Measurements from ENCODE around the gene POLQ. TPM values are rescaled to one million over a fixed set of nuclear protein-coding genes. Genes with fewer than 3 reads are reported as not detected.
"Not testable (repeated sequence)": the region's sequence is repeated elsewhere in the genome, so short reads cannot be mapped to it uniquely, and the experiment has no call there.

POLQ gene
- 3.9 and 5.6 TPM in 2 replicates for total RNA-seq (2012; rRNA removed)

DNA sequence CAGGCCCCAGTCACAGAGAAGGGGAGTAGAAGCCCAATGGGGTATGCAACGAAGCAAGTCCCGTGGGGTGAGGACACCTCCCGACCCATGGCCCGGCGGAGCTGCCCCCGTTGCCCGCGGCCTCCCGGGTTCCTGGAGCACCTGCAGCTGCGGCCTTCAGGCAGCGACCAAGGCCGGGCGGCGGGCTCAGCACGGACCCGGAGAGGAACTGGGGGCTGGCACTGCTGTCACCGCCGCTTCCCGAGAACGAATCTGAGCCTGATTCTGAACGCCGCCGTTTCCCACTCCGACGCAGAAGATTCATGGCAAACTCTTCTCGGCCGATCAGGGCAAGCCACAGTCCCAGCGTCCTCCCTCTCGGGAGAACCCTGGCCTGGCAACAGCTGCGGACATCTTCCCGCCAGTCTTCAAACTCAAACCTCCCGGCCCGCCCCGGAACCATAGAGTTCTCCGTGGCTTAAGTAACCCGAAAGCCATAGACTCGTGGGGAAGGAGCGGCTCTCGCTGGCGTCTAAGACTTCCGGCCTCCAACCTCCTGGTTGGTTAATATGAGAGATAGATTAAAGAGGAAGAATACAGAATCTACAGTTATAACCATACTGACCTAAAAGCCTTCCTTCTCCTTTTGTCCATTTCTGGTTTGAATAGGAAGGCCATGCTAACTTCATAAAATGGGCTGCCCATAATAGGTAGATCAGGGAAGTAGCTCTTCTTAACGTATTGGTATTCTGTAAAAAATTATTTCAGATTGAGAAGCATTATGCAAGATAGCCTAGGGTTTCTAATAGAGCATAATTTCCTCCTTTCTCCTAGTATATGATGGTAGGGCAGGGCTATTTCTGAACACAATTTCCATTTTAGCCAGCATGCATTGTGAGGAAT is at the start of gene POLQ:
TSS of gene POLQ (minus strand) at position 415 of the 882 bp plus-strand sequence. CDS start at position 304, 111 bp downstream.
- H3K9me3 ChIP-seq (replicated peaks; ENCODE audit: low read length) = no peaks in the 10 kb centered on the region
- no peaks in the 10 kb centered on the region for H3K36me3 ChIP-seq (ENCODE audit: insufficient read depth, low read length)
- H3K4me2 ChIP-seq (ENCODE audit: low read length) = peak within 1 kb of the TSS; percentile 93
- no peaks in the 10 kb centered on the region for H3K27me3 ChIP-seq (ENCODE audit: control insufficient read depth, insufficient read depth, low read length)
- peak within 1 kb of the TSS; percentile 82 for H3K9ac ChIP-seq (ENCODE audit: low read depth, low read length)
- H3K4me1 ChIP-seq (ENCODE audit: control insufficient read depth, insufficient read depth, low read length) = no peaks in the 10 kb centered on the region
- peak within 1 kb of the TSS; percentile 81 for H3K4me3 ChIP-seq (ENCODE audit: low read length)

DNA sequence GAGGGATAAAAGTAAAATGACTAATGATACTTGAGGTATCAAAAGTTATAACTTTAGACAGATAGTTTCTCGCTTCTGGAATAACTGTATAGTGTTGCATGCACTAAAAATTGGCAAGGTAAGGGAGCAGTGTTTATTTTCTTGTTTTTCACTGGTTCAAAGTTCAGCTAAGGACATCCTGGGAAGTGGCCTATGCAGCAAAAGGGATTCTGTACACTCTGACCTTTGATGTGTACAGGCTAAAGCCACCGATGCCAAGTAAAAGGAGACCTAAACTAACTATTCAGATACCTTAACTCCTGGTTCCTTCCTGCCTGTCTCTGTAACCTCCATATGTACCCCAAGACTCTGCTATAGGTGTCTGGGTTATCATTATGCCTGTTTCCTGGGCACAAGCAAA is 49.1 kb upstream of the POLQ start:
- H3K4me2 ChIP-seq (ENCODE audit: low read length) = no peak overlapping the region
- no peak overlapping the region for H3K9ac ChIP-seq (ENCODE audit: low read depth, low read length)
- H3K36me3 ChIP-seq (ENCODE audit: insufficient read depth, low read length) = no peaks in the 10 kb centered on the region
- H3K27me3 ChIP-seq (ENCODE audit: control insufficient read depth, insufficient read depth, low read length) = peaks cover 25% of the 10 kb centered on the region
- H3K4me1 ChIP-seq (ENCODE audit: control insufficient read depth, insufficient read depth, low read length) = no peaks in the 10 kb centered on the region
- H3K4me3 ChIP-seq (ENCODE audit: low read length) = no peak overlapping the region
- no peaks in the 10 kb centered on the region for H3K9me3 ChIP-seq (replicated peaks; ENCODE audit: low read length)

DNA sequence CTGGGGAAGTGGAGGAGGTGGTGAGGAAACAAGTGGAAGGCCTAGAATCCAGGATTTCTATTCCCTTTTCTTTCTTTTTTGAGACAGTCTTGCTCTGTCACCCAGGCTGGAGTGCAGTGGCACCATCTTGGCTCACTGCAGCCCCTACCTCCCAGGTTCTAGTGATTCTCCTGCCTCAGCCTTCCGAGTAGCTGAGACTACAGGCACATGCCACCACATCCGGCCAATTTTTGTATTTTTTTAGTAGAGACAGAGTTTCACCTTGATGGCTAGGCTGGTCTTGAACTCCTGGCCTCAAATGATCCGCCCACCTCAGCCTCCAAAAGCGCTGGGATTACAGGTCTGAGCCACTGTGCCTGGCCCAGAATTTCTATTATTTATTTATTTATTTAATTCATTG is 48.0 kb upstream of the POLQ start:
- not testable (repeated sequence) for H3K9me3 ChIP-seq (replicated peaks; ENCODE audit: low read length); H3K4me1 ChIP-seq (ENCODE audit: control insufficient read depth, insufficient read depth, low read length); H3K9ac ChIP-seq (ENCODE audit: low read depth, low read length); H3K4me2 ChIP-seq (ENCODE audit: low read length); H3K4me3 ChIP-seq (ENCODE audit: low read length); H3K36me3 ChIP-seq (ENCODE audit: insufficient read depth, low read length)
- peaks cover 26% of the 10 kb centered on the region for H3K27me3 ChIP-seq (ENCODE audit: control insufficient read depth, insufficient read depth, low read length)

DNA sequence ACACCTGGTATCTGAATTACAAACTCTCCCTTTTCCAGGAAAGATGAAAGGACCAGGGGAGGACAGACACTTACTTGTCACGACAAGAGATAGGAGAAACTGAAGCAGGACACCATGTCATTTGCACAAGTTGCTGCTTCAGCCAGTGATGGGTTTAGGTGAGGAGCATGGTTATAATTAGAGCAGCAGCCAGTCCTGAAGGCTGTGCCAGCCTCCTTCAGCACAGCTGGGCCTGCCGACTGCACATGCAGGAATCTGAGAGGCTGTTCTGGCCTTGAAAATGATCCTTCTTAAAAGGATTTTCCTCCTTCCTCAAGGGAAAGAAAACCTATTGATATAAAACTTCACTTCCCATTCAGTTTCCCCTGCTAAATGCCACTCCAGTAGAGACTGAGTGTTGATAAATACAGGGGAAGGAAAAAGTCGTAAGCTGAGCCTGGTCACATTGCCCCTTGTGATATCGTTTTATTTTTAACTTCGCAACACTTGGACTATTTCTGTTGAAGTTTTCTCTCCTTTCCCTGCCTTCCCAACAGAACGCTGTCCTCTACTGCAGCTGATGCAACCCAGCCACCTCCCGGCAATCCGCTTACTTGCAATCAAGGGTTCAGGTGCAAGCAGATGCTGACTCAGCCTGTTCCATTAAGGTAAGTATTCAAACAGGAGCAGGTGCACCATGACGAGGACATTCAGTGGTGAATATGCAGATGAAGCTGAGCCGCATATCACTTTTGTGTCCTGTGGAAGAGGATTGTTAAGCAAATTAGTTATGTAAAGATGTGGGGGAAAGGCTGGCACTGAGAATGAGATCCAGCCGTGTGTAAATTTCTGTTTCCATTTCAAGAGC is 47.3 kb upstream of the POLQ start, which contains the start of gene FBXO40:
TSS of gene FBXO40 (plus strand) at position 524 of the 847 bp plus-strand sequence. CDS start 27,197 bp downstream, outside the sequence.
- no peak within 1 kb of the TSS for H3K4me3 ChIP-seq (ENCODE audit: low read length)
- no peaks in the 10 kb centered on the region for H3K9me3 ChIP-seq (replicated peaks; ENCODE audit: low read length)
- no peak within 1 kb of the TSS for H3K4me2 ChIP-seq (ENCODE audit: low read length)
- H3K9ac ChIP-seq (ENCODE audit: low read depth, low read length) = no peak within 1 kb of the TSS
- H3K4me1 ChIP-seq (ENCODE audit: control insufficient read depth, insufficient read depth, low read length) = no peaks in the 10 kb centered on the region
- no peaks in the 10 kb centered on the region for H3K36me3 ChIP-seq (ENCODE audit: insufficient read depth, low read length)
- peaks cover 26% of the 10 kb centered on the region for H3K27me3 ChIP-seq (ENCODE audit: control insufficient read depth, insufficient read depth, low read length)

DNA sequence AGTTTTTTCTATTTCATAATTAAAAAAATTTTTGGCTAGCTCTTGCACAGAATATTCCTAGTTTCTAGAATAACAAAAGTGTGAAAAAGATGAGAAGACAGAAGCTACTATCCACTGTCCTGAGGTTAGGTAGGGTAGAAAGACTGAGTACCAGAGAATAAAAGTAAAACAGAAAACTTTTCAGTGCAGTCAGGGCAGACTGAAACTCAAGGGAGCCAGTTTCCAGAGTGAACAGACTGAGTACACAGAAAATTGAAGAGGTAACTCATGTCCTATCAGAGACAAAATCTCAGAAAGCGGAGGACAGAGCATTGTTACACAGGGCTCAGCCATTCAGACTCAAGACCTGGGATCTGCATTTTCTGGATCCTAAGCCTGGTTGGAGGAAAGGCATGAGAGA is 38.6 kb upstream of the POLQ start:
- H3K4me1 ChIP-seq (ENCODE audit: control insufficient read depth, insufficient read depth, low read length) = no peaks in the 10 kb centered on the region
- H3K4me2 ChIP-seq (ENCODE audit: low read length) = no peak overlapping the region
- no peak overlapping the region for H3K4me3 ChIP-seq (ENCODE audit: low read length)
- H3K27me3 ChIP-seq (ENCODE audit: control insufficient read depth, insufficient read depth, low read length) = peaks cover 12% of the 10 kb centered on the region
- no peaks in the 10 kb centered on the region for H3K36me3 ChIP-seq (ENCODE audit: insufficient read depth, low read length)
- no peaks in the 10 kb centered on the region for H3K9me3 ChIP-seq (replicated peaks; ENCODE audit: low read length)
- no peak overlapping the region for H3K9ac ChIP-seq (ENCODE audit: low read depth, low read length)

DNA sequence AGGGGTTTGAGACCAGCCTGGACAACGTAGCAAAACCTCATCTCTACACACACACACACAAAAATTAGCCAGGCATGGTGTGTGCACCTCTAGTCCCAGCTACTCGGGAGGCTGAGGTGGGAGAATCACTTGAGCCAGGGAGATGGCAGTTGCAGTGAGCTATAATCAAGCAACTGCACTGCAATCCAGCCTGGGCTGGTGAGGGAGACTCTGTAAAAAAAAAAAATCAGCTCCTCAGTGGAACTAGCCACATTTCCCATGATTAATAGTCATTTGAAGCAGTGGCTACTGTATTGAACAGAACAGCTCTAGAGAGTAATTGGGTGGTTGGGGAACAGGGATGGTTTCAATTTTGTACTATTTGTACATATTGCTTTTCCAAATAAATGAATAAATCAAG is 35.9 kb upstream of the POLQ start:
- peaks cover 12% of the 10 kb centered on the region for H3K27me3 ChIP-seq (ENCODE audit: control insufficient read depth, insufficient read depth, low read length)
- H3K9me3 ChIP-seq (replicated peaks; ENCODE audit: low read length) = no peaks in the 10 kb centered on the region
- H3K36me3 ChIP-seq (ENCODE audit: insufficient read depth, low read length) = no peaks in the 10 kb centered on the region
- H3K4me3 ChIP-seq (ENCODE audit: low read length) = no peak overlapping the region
- no peak overlapping the region for H3K9ac ChIP-seq (ENCODE audit: low read depth, low read length)
- no peak overlapping the region for H3K4me2 ChIP-seq (ENCODE audit: low read length)
- H3K4me1 ChIP-seq (ENCODE audit: control insufficient read depth, insufficient read depth, low read length) = no peaks in the 10 kb centered on the region

DNA sequence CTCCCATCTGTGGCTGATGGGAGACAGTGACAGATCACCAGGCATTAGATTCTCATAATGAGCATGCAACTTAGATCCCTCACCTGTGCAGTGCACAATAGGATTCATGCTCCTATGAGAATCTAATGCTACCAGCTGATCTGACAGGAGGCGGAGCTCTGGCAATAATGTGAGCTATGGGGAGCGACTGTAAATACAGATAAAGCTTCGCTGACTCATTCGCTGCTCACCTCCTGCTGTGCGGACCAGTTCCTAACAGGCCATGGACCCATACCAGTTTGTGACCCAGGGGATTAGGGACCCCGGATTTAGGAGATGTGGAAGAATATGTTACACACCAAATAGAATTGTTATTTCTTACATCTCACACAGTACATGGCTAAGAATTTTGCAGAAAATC is 28.7 kb upstream of the POLQ start:
- H3K9me3 ChIP-seq (replicated peaks; ENCODE audit: low read length) = no peaks in the 10 kb centered on the region
- no peaks in the 10 kb centered on the region for H3K36me3 ChIP-seq (ENCODE audit: insufficient read depth, low read length)
- no peak overlapping the region for H3K9ac ChIP-seq (ENCODE audit: low read depth, low read length)
- no peaks in the 10 kb centered on the region for H3K4me1 ChIP-seq (ENCODE audit: control insufficient read depth, insufficient read depth, low read length)
- no peak overlapping the region for H3K4me3 ChIP-seq (ENCODE audit: low read length)
- H3K4me2 ChIP-seq (ENCODE audit: low read length) = no peak overlapping the region
- no peaks in the 10 kb centered on the region for H3K27me3 ChIP-seq (ENCODE audit: control insufficient read depth, insufficient read depth, low read length)

DNA sequence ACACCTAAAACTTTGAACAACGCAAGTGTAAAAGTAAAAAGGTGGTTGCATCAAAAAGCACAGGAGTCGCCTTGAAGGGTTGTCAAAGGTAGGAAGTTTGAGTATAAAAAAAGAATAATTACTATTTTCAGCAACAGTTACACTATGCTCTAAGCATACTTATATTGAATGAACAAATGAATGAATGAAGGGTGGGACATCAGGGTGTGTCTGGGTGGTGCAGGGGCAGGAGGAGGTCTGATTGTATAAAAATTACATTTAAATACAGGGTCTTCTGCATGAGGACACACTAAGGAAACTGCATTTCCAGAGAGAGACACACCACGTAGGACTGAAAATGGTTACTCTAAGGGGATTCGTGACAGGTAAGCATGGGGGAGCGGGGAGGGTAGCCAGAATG is 21.9 kb upstream of the POLQ start, which contains the start of gene ARGFX:
TSS of gene ARGFX (plus strand) at position 301 of the 400 bp plus-strand sequence. CDS start 2,765 bp downstream, outside the sequence.
- Histone ChIP-seq H3K9me3 (replicated peaks; ENCODE audit: low read length) (no peaks in the 10 kb centered on the region), H3K4me2 (ENCODE audit: low read length) (no peak within 1 kb of the TSS), H3K4me1 (ENCODE audit: control insufficient read depth, insufficient read depth, low read length) (no peaks in the 10 kb centered on the region), H3K9ac (ENCODE audit: low read depth, low read length) (no peak within 1 kb of the TSS), H3K4me3 (ENCODE audit: low read length) (no peak within 1 kb of the TSS), H3K36me3 (ENCODE audit: insufficient read depth, low read length) (no peaks in the 10 kb centered on the region), H3K27me3 (ENCODE audit: control insufficient read depth, insufficient read depth, low read length) (no peaks in the 10 kb centered on the region)

DNA sequence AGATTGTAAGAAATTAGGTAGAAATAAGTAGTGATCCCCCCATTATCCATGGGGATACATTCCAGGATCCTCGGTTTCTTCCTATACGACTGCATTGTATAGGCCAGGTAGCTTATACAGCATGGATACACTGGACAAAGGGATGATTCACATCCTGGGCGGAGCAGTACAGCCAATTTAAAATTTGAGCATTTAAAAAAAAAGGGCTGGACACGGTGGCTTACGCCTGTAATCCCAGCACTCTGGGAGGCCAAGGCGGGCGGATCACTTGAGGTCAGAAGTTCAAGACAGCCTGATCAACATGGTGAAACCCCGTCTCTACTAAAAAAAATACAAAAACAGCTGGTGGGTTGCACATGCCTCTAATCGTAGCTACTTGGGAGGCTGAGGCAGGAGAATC is 21.0 kb upstream of the POLQ start:
- Histone ChIP-seq H3K4me3 (ENCODE audit: low read length) (no peak overlapping the region), H3K9ac (ENCODE audit: low read depth, low read length) (no peak overlapping the region), H3K27me3 (ENCODE audit: control insufficient read depth, insufficient read depth, low read length) (no peaks in the 10 kb centered on the region), H3K4me1 (ENCODE audit: control insufficient read depth, insufficient read depth, low read length) (no peaks in the 10 kb centered on the region), H3K36me3 (ENCODE audit: insufficient read depth, low read length) (no peaks in the 10 kb centered on the region), H3K4me2 (ENCODE audit: low read length) (no peak overlapping the region), H3K9me3 (replicated peaks; ENCODE audit: low read length) (no peaks in the 10 kb centered on the region)

DNA sequence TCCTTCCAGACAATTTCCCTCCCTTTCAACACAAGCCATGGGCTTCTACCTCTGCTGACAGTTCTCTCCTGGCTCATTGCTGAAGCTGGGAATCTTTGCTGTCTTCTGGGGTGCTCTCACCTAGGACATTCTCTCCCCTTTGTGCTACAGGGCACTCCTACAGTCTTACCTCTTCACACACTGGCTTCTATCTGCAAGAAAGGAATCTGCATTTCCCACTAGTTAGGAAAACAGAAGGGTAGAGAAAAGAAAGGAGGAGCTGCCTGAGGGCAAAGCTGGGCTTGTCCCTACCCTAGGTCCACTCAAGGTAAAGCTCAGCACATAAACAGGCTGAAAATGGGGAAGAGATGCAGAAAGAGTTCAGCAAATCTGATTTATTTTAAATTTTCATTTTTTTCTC is 16.4 kb upstream of the POLQ start:
- H3K9ac ChIP-seq (ENCODE audit: low read depth, low read length) = no peak overlapping the region
- no peaks in the 10 kb centered on the region for H3K36me3 ChIP-seq (ENCODE audit: insufficient read depth, low read length)
- H3K4me3 ChIP-seq (ENCODE audit: low read length) = no peak overlapping the region
- H3K9me3 ChIP-seq (replicated peaks; ENCODE audit: low read length) = no peaks in the 10 kb centered on the region
- H3K27me3 ChIP-seq (ENCODE audit: control insufficient read depth, insufficient read depth, low read length) = peaks cover 5% of the 10 kb centered on the region
- H3K4me2 ChIP-seq (ENCODE audit: low read length) = no peak overlapping the region
- H3K4me1 ChIP-seq (ENCODE audit: control insufficient read depth, insufficient read depth, low read length) = no peaks in the 10 kb centered on the region

DNA sequence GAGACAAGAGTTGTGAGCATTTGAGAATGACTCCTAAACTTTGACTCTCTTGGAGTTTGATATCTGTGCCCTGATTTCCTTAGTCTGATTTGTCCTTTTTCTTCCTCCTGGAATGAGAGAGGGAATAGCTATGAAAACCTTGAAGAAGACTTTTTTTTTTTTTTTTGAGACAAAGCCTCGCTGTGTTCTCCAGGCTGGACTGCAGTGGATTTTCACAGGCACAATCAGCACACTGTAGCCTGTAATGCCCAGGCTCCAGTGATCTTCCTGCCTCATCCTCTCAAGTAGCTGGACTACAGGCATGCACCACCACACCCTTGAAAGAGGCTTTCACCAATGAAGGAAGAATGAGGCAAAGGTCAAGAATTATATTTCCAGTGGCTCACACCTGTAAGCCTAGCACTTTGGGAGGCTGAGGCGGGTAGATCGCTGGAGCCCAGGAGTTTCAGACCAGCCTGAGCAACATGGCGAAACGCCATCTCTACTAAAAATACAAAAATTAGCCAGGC is 11.7 kb upstream of the POLQ start:
- no peak overlapping the region for H3K4me2 ChIP-seq (ENCODE audit: low read length)
- no peaks in the 10 kb centered on the region for H3K36me3 ChIP-seq (ENCODE audit: insufficient read depth, low read length)
- H3K9ac ChIP-seq (ENCODE audit: low read depth, low read length) = no peak overlapping the region
- no peaks in the 10 kb centered on the region for H3K9me3 ChIP-seq (replicated peaks; ENCODE audit: low read length)
- H3K4me3 ChIP-seq (ENCODE audit: low read length) = no peak overlapping the region
- peaks cover 5% of the 10 kb centered on the region for H3K27me3 ChIP-seq (ENCODE audit: control insufficient read depth, insufficient read depth, low read length)
- H3K4me1 ChIP-seq (ENCODE audit: control insufficient read depth, insufficient read depth, low read length) = no peaks in the 10 kb centered on the region
